Endothelial cell of umbilical vein (primary cell): Measurements from ENCODE around the gene CRNN. TPM values are rescaled to one million over a fixed set of nuclear protein-coding genes. Genes with fewer than 3 reads are reported as not detected.

ENCODE experiments used
- BruUV-seq: library from RNA; stranded (reverse); fragments of 400-500 nt; replicated peaks from 2 replicates; lab custom pipeline; 2021; lab: Mats Ljungman, UMichigan
- CTCF ChIA-PET: fragments of 300-600, 350-600 bp; sonication (Branson Sonifier 250); formaldehyde crosslinking; loops from one replicate; lab custom pipeline; 2021; ENCODE audit warnings: antibody characterized with exemption, inconsistent platforms; lab: Charles Lee
- POLR2A ChIA-PET: fragments of 300-600, 350-600 bp; sonication (Branson Sonifier 250); formaldehyde crosslinking; loops from one replicate; lab custom pipeline; 2021; ENCODE audit warnings: antibody characterized with exemption, inconsistent platforms; lab: Charles Lee
- DNase-seq: peaks from one replicate; pipeline ENCODE4 v3.0.0-alpha.2; 2011; ENCODE audit warnings: low read depth, low spot score
- FAIRE-seq: peaks from 2 replicates; lab custom pipeline; 2011; peaks lifted over from hg19 to GRCh38; lab: Jason Lieb, UNC
- H2AFZ ChIP-seq: 2 replicates; pipeline ENCODE4 v1.6.0; 2012; ENCODE audit warnings: low read depth, low read length, control low read depth, inconsistent platforms
- H3K27ac ChIP-seq: 2 replicates; pipeline ENCODE4 v1.5.1; 2011; ENCODE audit warnings: low read depth, mild to moderate bottlenecking, control low read depth, low read length, moderate library complexity; ENCODE audit not compliant: insufficient read depth
- H3K27me3 ChIP-seq, 2 experiments: 2 replicates each; pipeline versions ENCODE4 v1.6.0 to v1.6.1; 2011; ENCODE audit warnings: low read length in 2 of 2, mixed read lengths in 1 of 2; ENCODE audit not compliant: control insufficient read depth in 2 of 2, insufficient read depth in 2 of 2
- H3K36me3 ChIP-seq, 2 experiments: 2 replicates in 1 of 2; 3 replicates in 1 of 2; pipeline ENCODE4 v1.5.1; 2011; ENCODE audit warnings: low read length in 2 of 2, mild to moderate bottlenecking in 1 of 2, moderate library complexity in 1 of 2; ENCODE audit not compliant: control insufficient read depth in 2 of 2, insufficient read depth in 2 of 2; ENCODE audit errors: extremely low read depth in 1 of 2
- H3K4me1 ChIP-seq: 3 replicates; pipeline ENCODE4 v1.5.1; 2011; ENCODE audit warnings: mild to moderate bottlenecking, low read length; ENCODE audit not compliant: control insufficient read depth, insufficient read depth; ENCODE audit errors: extremely low read depth
- H3K4me2 ChIP-seq: 2 replicates; pipeline ENCODE4 v1.6.1; 2011; ENCODE audit warnings: low read length, control low read depth, mixed read lengths; ENCODE audit not compliant: insufficient read depth
- H3K4me3 ChIP-seq, 3 experiments: fragments of 200-600 bp in 1 of 3; sonication (generic), shearing (Covaris generic) in 1 of 3; replicated peaks in 1 of 3; 2 replicates each; pipeline ENCODE4 v1.5.1; 2011 to 2016; ENCODE audit warnings: control low read depth in 3 of 3, low read length in 3 of 3, mild to moderate bottlenecking in 2 of 3, inconsistent platforms in 1 of 3, low read depth in 1 of 3, moderate library complexity in 1 of 3; ENCODE audit not compliant: insufficient read depth in 1 of 3
- H3K79me2 ChIP-seq: 2 replicates; pipeline ENCODE4 v1.6.0; 2012; ENCODE audit warnings: low read length, inconsistent platforms; ENCODE audit not compliant: control insufficient read depth, insufficient read depth
- H3K9ac ChIP-seq: replicated peaks from 2 replicates; pipeline ENCODE3; 2011; ENCODE audit warnings: low read length, control low read depth; ENCODE audit not compliant: insufficient read depth; ENCODE audit errors: extremely low read depth
- H3K9me1 ChIP-seq: replicated peaks from 3 replicates; pipeline ENCODE4 v1.6.0; 2011; ENCODE audit warnings: mild to moderate bottlenecking, low read length; ENCODE audit not compliant: control insufficient read depth, insufficient read depth; ENCODE audit errors: extremely low read depth
- H3K9me3 ChIP-seq: replicated peaks from 2 replicates; pipeline ENCODE4 v1.5.1; 2012; ENCODE audit warnings: low read length, inconsistent platforms; ENCODE audit not compliant: control insufficient read depth, insufficient read depth
- H4K20me1 ChIP-seq: replicated peaks from 2 replicates; pipeline ENCODE3; 2011; ENCODE audit warnings: mild to moderate bottlenecking, low read length; ENCODE audit not compliant: control insufficient read depth, insufficient read depth; ENCODE audit errors: extremely low read depth
- CTCF ChIP-seq, 2 donors: IDR thresholded peaks; 1 replicate in 1 of 2; 2 replicates in 1 of 2; pipeline ENCODE4 v1.5.1; 2011; ENCODE audit warnings: low read length in 2 of 2, mild to moderate bottlenecking in 2 of 2, moderate library complexity in 2 of 2, control low read depth in 1 of 2, inconsistent platforms in 1 of 2, low read depth in 1 of 2; ENCODE audit not compliant: insufficient read depth in 1 of 2; ENCODE audit errors: extremely low read depth in 1 of 2
- EZH2 ChIP-seq: IDR thresholded peaks from 2 replicates; pipeline ENCODE4 v1.6.1; 2012; ENCODE audit warnings: borderline replicate concordance, low read depth, mild to moderate bottlenecking, moderate library complexity, low read length, inconsistent platforms; ENCODE audit not compliant: severe bottlenecking
- FOS ChIP-seq: IDR thresholded peaks from 2 replicates; pipeline ENCODE4 v1.6.1; 2011; ENCODE audit warnings: mild to moderate bottlenecking, low read length, moderate library complexity, borderline replicate concordance; ENCODE audit not compliant: insufficient read depth
- GATA2 ChIP-seq: IDR thresholded peaks from 2 replicates; pipeline ENCODE4 v1.7.0; 2011; ENCODE audit warnings: low read depth, mild to moderate bottlenecking, moderate library complexity, mixed read lengths, low read length; ENCODE audit not compliant: insufficient read length, insufficient read depth
- JUN ChIP-seq: IDR thresholded peaks from 2 replicates; pipeline ENCODE4 v1.6.1; 2011; ENCODE audit warnings: borderline replicate concordance, low read depth; ENCODE audit not compliant: insufficient read length, insufficient read depth
- MYC ChIP-seq: IDR thresholded peaks from one replicate; pipeline ENCODE4 v1.6.1; 2011; ENCODE audit warnings: mild to moderate bottlenecking, low read depth, low read length
- POLR2A ChIP-seq: IDR thresholded peaks from 2 replicates; pipeline ENCODE4 v1.6.1; 2012; ENCODE audit warnings: low read depth, mild to moderate bottlenecking, control low read depth, low read length
- POLR2AphosphoS5 ChIP-seq: IDR thresholded peaks from 2 replicates; pipeline ENCODE4 v1.6.1; 2012; ENCODE audit warnings: low read depth, mild to moderate bottlenecking, control low read depth, low read length, moderate library complexity; ENCODE audit not compliant: insufficient read depth
- dilution Hi-C: fragments of 300-500 bp; cut with MboI; formaldehyde crosslinking; loops from one replicate; pipeline ENCODE4 v1.15.0; 2019; ENCODE audit warnings: low sequenced_read_pairs; ENCODE audit not compliant: extremely low pct_ligation_motif_present
- intact Hi-C: fragments of 100-400 bp; cut with micrococcal nuclease; formaldehyde crosslinking; loops from one replicate; pipeline ENCODE4 v1.10.0; 2022
- polyA plus RNA-seq, 4 experiments: library from polyadenylated mRNA; depleted of rRNA in 3 of 4; stranded (reverse) in 3 of 4; unstranded in 1 of 4; fragments of >200 nt; gene quantifications; 2 replicates each; pipeline versions ENCODE4 v1.2.1 to v1.2.3, GENCODE V29; 2011 to 2012; ENCODE audit warnings: missing spikeins in 1 of 4
- total RNA-seq: library from RNA; stranded (reverse); gene quantifications from 2 replicates; pipeline ENCODE4 v1.2.3, GENCODE V29; 2021
- TF ChIP-seq, protein P1 (sequence below): IDR thresholded peaks from 2 replicates; pipeline ENCODE4 v1.6.1; 2011; ENCODE audit not compliant: insufficient read depth, insufficient read length

The CRNN gene
- total and polyA plus RNA-seq, 2 donors (not counting 3 experiments of a cell fraction or from before 2014, with no cell fraction given): not detected

DNA sequence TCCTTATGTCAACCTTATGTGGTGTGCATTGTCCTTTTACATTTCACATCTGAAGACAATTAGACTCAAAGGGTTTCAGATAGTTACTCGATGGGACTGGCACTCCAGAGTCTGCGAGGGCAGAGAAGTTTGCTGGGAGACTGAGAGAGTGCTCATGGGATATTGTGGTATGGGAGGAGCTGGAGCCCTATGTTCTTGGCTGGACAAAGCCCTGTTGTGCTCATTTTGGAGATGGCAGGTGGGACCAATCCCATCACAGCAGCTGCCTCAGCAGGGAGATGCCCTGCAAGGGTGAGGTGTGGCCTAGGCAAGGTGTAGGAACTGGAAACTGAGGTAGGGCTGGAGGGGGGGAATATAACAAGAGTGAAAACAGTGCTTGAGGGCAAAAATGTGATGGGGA lies 43.5 kb upstream of the CRNN start:
- POLR2A ChIA-PET: no interaction called here
- no peak for FAIRE-seq
- intact Hi-C loops: loop anchor here (5.0 kb wide), 1 partner anchor 60 kb away; no protein-coding TSS in a partner anchor

More for the DNA sequence above, 43.5 kb upstream of the CRNN start:
- H4K20me1 ChIP-seq: no peaks in the 10 kb centered on the region
- H3K27ac ChIP-seq: no peak overlapping the region
- CTCF ChIA-PET: interaction anchor here (0.7 to 3.5 kb wide), 27 partner anchors 9 to 423 kb away, joined by 3 to 296 read pairs (median 13); no protein-coding TSS in a partner anchor
- H2AFZ ChIP-seq: no peak overlapping the region
- H3K79me2 ChIP-seq: no peaks in the 10 kb centered on the region
- no peak overlapping the region for H3K9ac ChIP-seq
- H3K4me1 ChIP-seq: no peaks in the 10 kb centered on the region
- no peaks in the 10 kb centered on the region for H3K9me3 ChIP-seq
- dilution Hi-C loops: no loop called here
- H3K27me3 ChIP-seq: peaks cover 0 to 4% of the 10 kb centered on the region in 2 experiments
- H3K36me3 ChIP-seq: no peaks in the 10 kb centered on the region
- H3K9me1 ChIP-seq: no peaks in the 10 kb centered on the region
- no peak overlapping the region for H3K4me3 ChIP-seq
- TF ChIP-seq MYC: no peak
- TF ChIP-seq POLR2AphosphoS5: no peak
- TF ChIP-seq EZH2: no peak
- TF ChIP-seq FOS: no peak
- TF ChIP-seq POLR2A: no peak
- TF ChIP-seq GATA2: no peak
- TF ChIP-seq CTCF (IDR thresholded peaks at IDR 0.05; ENCODE audit: extremely low read depth in 1 of 2, insufficient read depth in 1 of 2, low read depth in 1 of 2, low read length in 2 of 2): no peak
- TF ChIP-seq JUN: no peak
- TF ChIP-seq, protein P1, sequence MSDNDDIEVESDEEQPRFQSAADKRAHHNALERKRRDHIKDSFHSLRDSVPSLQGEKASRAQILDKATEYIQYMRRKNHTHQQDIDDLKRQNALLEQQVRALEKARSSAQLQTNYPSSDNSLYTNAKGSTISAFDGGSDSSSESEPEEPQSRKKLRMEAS: no peak
- BruUV-seq: no TSS peak
- no peak for DNase-seq
- H3K4me2 ChIP-seq: no peak overlapping the region
